IMR-90 (cell line): ENCODE data around the gene EML1. TPM values are rescaled to one million over a fixed set of nuclear protein-coding genes. Genes with fewer than 3 reads are reported as not detected.
A peak's percentile ranks its signal among the peaks of the same experiment; 100 is the strongest.

Experiments used
- ATAC-seq: fragments of 200-7000 bp; cut with Tn5 transposase; 2 replicates; pipeline ENCODE4 v1.9.1; 2020; ENCODE audit warnings: low read depth, mild to moderate bottlenecking, moderate library complexity
- BruUV-seq: library from RNA; stranded (reverse); fragments of 400-500 nt; replicated peaks from 2 replicates; lab custom pipeline; 2021; lab: Mats Ljungman, UMichigan
- CTCF ChIA-PET: fragments of 300-600 bp; formaldehyde crosslinking; extraction: SDS; loops from one replicate; lab custom pipeline; 2021; ENCODE audit warnings: antibody characterized with exemption; lab: Yijun Ruan, JAX
- POLR2A ChIA-PET: fragments of 300-600 bp; sonication (Branson Sonifier 250); formaldehyde crosslinking; loops from one replicate; lab custom pipeline; 2022; ENCODE audit warnings: antibody characterized with exemption; ENCODE audit not compliant: unreplicated experiment; lab: Charles Lee
- DNase-seq: peaks from one replicate; pipeline ENCODE4 v3.0.0; 2013
- H2AFZ ChIP-seq: replicated peaks from 2 replicates; pipeline ENCODE3; 2013; ENCODE audit warnings: low read length, mild to moderate bottlenecking; ENCODE audit not compliant: poor library complexity
- H2AK5ac ChIP-seq: 2 replicates; pipeline ENCODE4 v1.6.1; 2013; ENCODE audit warnings: low read depth, low read length, inconsistent platforms
- H2AK9ac ChIP-seq: replicated peaks from 2 replicates; pipeline ENCODE3; 2013; ENCODE audit warnings: mild to moderate bottlenecking, low read depth, low read length, moderate library complexity; ENCODE audit not compliant: poor library complexity
- H2BK120ac ChIP-seq: 2 replicates; pipeline ENCODE4 v1.6.1; 2013; ENCODE audit warnings: low read depth, low read length, inconsistent platforms
- H2BK15ac ChIP-seq: 3 replicates; pipeline ENCODE4 v1.6.1; 2013; ENCODE audit warnings: low read depth, low read length, inconsistent platforms
- H2BK20ac ChIP-seq: 2 replicates; pipeline ENCODE4 v1.6.1; 2013; ENCODE audit warnings: low read depth, mild to moderate bottlenecking, inconsistent platforms, low read length, moderate library complexity
- H2BK5ac ChIP-seq: 2 replicates; pipeline ENCODE4 v1.6.1; 2013; ENCODE audit warnings: mild to moderate bottlenecking, low read depth, low read length, inconsistent platforms; ENCODE audit not compliant: poor library complexity, severe bottlenecking
- H3K14ac ChIP-seq: replicated peaks from 2 replicates; pipeline ENCODE4 v1.6.1; 2013; ENCODE audit warnings: low read depth, low read length, inconsistent platforms
- H3K18ac ChIP-seq: 2 replicates; pipeline ENCODE4 v1.6.1; 2013; ENCODE audit warnings: low read depth, low read length, control low read depth
- H3K23ac ChIP-seq: 2 replicates; pipeline ENCODE4 v1.6.1; 2013; ENCODE audit warnings: low read depth, low read length, inconsistent platforms
- H3K27ac ChIP-seq: 2 replicates; pipeline ENCODE4 v1.5.1; 2013; ENCODE audit warnings: mild to moderate bottlenecking, control low read depth, low read length; ENCODE audit not compliant: insufficient read depth
- H3K27me3 ChIP-seq: 2 replicates; pipeline ENCODE4 v1.6.1; 2013; ENCODE audit warnings: low read length; ENCODE audit not compliant: control insufficient read depth, insufficient read depth
- H3K36me3 ChIP-seq: 2 replicates; pipeline ENCODE4 v1.6.1; 2013; ENCODE audit warnings: low read length, mixed read lengths; ENCODE audit not compliant: control insufficient read depth, insufficient read depth
- H3K4ac ChIP-seq: 2 replicates; pipeline ENCODE4 v1.6.1; 2013; ENCODE audit warnings: low read depth, low read length, inconsistent platforms
- H3K4me1 ChIP-seq: 2 replicates; pipeline ENCODE4 v1.6.1; 2013; ENCODE audit warnings: low read length, mixed read lengths; ENCODE audit not compliant: control insufficient read depth, insufficient read depth
- H3K4me2 ChIP-seq: 2 replicates; pipeline ENCODE4 v1.6.1; 2013; ENCODE audit warnings: low read depth, mild to moderate bottlenecking, control low read depth, low read length, moderate library complexity
- H3K4me3 ChIP-seq: 2 replicates; pipeline ENCODE4 v1.5.1; 2013; ENCODE audit warnings: low read depth, mild to moderate bottlenecking, control low read depth, low read length, moderate library complexity; ENCODE audit not compliant: insufficient read depth
- H3K56ac ChIP-seq: 2 replicates; pipeline ENCODE4 v1.6.1; 2013; ENCODE audit warnings: low read length, inconsistent platforms; ENCODE audit not compliant: insufficient read depth; ENCODE audit errors: extremely low read depth
- H3K79me1 ChIP-seq, 2 experiments: 2 replicates each; pipeline ENCODE4 v1.6.1; 2013; ENCODE audit warnings: low read length in 2 of 2, inconsistent platforms in 1 of 2, low read depth in 1 of 2
- H3K9ac ChIP-seq: 2 replicates; pipeline ENCODE4 v1.6.1; 2013; ENCODE audit warnings: low read depth, low read length, control low read depth
- H3K9me1 ChIP-seq: 2 replicates; pipeline ENCODE4 v1.6.1; 2013; ENCODE audit warnings: low read length, inconsistent platforms; ENCODE audit not compliant: insufficient read depth
- H3K9me3 ChIP-seq: 2 replicates; pipeline ENCODE4 v1.6.1; 2013; ENCODE audit warnings: low read length; ENCODE audit not compliant: control insufficient read depth, insufficient read depth
- H4K20me1 ChIP-seq: 2 replicates; pipeline ENCODE4 v1.6.1; 2013; ENCODE audit warnings: low read length, inconsistent platforms; ENCODE audit not compliant: insufficient read depth
- H4K5ac ChIP-seq: 2 replicates; pipeline ENCODE4 v1.6.1; 2013; ENCODE audit warnings: mild to moderate bottlenecking, low read depth, low read length, control low read depth
- H4K8ac ChIP-seq, 2 experiments: 2 replicates each; pipeline ENCODE4 v1.6.1; 2013; ENCODE audit warnings: low read depth in 2 of 2, low read length in 2 of 2, control low read depth in 1 of 2, inconsistent platforms in 1 of 2
- H4K91ac ChIP-seq: 2 replicates; pipeline ENCODE4 v1.6.1; 2013; ENCODE audit warnings: low read depth, low read length, inconsistent platforms; ENCODE audit not compliant: insufficient read depth
- CEBPB ChIP-seq: IDR thresholded peaks from 2 replicates; pipeline ENCODE4 v1.6.1; 2012; ENCODE audit warnings: low read depth, low read length, improper control_type of control experiment
- POLR2A ChIP-seq: IDR thresholded peaks from 2 replicates; pipeline ENCODE4 v1.6.1; 2012; ENCODE audit warnings: mild to moderate bottlenecking, low read depth, low read length
- RAD21 ChIP-seq: IDR thresholded peaks from 2 replicates; pipeline ENCODE4 v1.6.1; 2012; ENCODE audit warnings: low read length, improper control_type of control experiment
- RCOR1 ChIP-seq: IDR thresholded peaks from 2 replicates; pipeline ENCODE4 v1.6.1; 2012; ENCODE audit warnings: mild to moderate bottlenecking, low read length, improper control_type of control experiment; ENCODE audit not compliant: insufficient replicate concordance
- RFX5 ChIP-seq: IDR thresholded peaks from 2 replicates; pipeline ENCODE4 v1.8.0; 2012; ENCODE audit warnings: low read depth, mild to moderate bottlenecking, low read length, moderate library complexity
- USF2 ChIP-seq: fragments of 150-350 bp; IDR thresholded peaks from 2 replicates; pipeline ENCODE4 v1.6.1; 2017; ENCODE audit warnings: mild to moderate bottlenecking, antibody characterized with exemption, low read length, low read depth
- WGBS, 2 experiments: methylation state at CpG; one replicate each; pipeline versions ENCODE4 v1.1.5 to v1.1.7; 2013; ENCODE audit warnings: missing lambda C conversion rate in 2 of 2; ENCODE audit not compliant: insufficient read length in 1 of 2; ENCODE audit errors: extremely low coverage in 2 of 2; 5-methylcytosine and 5-hydroxymethylcytosine counted together
- dilution Hi-C: fragments of 300-500 bp; cut with HindIII; formaldehyde crosslinking; loops from one replicate; pipeline ENCODE4 v1.14.3; 2018; ENCODE audit warnings: low sequenced_read_pairs; ENCODE audit not compliant: unreplicated experiment
- in situ Hi-C: fragments of 300-500 bp; cut with MboI; formaldehyde crosslinking; loops from 3 replicates; pipeline ENCODE4 v1.14.3; 2019; ENCODE audit warnings: low sequenced_read_pairs, inconsistent platforms, mixed read lengths
- intact Hi-C: fragments of 100-400 bp; cut with micrococcal nuclease; formaldehyde crosslinking; loops from 2 replicates; pipeline ENCODE4 v1.10.0; 2022
- polyA plus RNA-seq, 3 experiments: library from polyadenylated mRNA; depleted of rRNA; stranded (reverse); fragments of >200 nt; gene quantifications; 2 replicates each; pipeline ENCODE4 v1.2.3, GENCODE V29; 2012; ENCODE audit warnings: low replicate concordance in 1 of 3
- total RNA-seq: library from RNA; depleted of rRNA; stranded (reverse); fragments of >200 nt; gene quantifications from 2 replicates; pipeline ENCODE4 v1.2.3, GENCODE V29; 2012

Gene EML1
- total and polyA plus RNA-seq, 2 of the 4 experiments (the other 2 are of a cell fraction) = 14.0 to 42.3 TPM

- no TSS peak for BruUV-seq
- Histone ChIP-seq H2BK5ac (no peak overlapping the region), H2AK5ac (no peak overlapping the region), H3K36me3 (peaks cover 3% of the 10 kb centered on the region; the same call in 1 of the 2 replicates), H3K4ac (no peak overlapping the region), H3K56ac (no peak overlapping the region), H3K9ac (no peak overlapping the region), H2AFZ (peak overlapping the region; percentile 54), H3K27me3 (no peaks in the 10 kb centered on the region), H3K23ac (no peak overlapping the region), H3K9me3 (no peaks in the 10 kb centered on the region), H3K18ac (no peak overlapping the region), H4K91ac (no peak overlapping the region), H2AK9ac (no peak overlapping the region), H3K4me2 (no peak overlapping the region), H4K8ac (no peak overlapping the region), H2BK120ac (no peak overlapping the region), H3K79me1 (peaks cover 31 to 74% of the 10 kb centered on the region in 2 experiments), H4K5ac (no peak overlapping the region), H4K20me1 (peaks cover 65% of the 10 kb centered on the region), H3K4me1 (peaks cover 16% of the 10 kb centered on the region), H3K27ac (no peak overlapping the region), H2BK15ac (no peak overlapping the region), H2BK20ac (no peak overlapping the region), H3K9me1 (peaks cover 25% of the 10 kb centered on the region), H3K14ac (no peak overlapping the region), H3K4me3 (no peak overlapping the region)
- CTCF ChIA-PET = interaction anchor here (0.6 kb wide), 1 partner anchor 13 kb away, joined by 4 read pairs; no protein-coding TSS in a partner anchor
- POLR2A ChIA-PET = no interaction called here
- no CpG with 5 or more reads among the region's 9 CpGs for WGBS, 2 experiments
- ATAC-seq (peak; percentile 63), DNase-seq (peak; percentile 58)
- intact Hi-C loops = loop anchor here (2.0 to 5.0 kb wide), 3 partner anchors 15 to 77 kb away; no protein-coding TSS in a partner anchor
- dilution Hi-C loops = no loop called here
- TF ChIP-seq USF2 (no peak), RCOR1 (no peak), CEBPB (0 out of 2 replicates have a peak, but pooled peaks have one; percentile 29), RAD21 (no peak), POLR2A (no peak), RFX5 (no peak)
- in situ Hi-C loops = no loop called here
Observed at GRCh38 chr14:99809360-99809759, 16.1 kb downstream of the EML1 start.
